ENCODE data around the gene NRG3. TPM values are rescaled to one million over a fixed set of nuclear protein-coding genes. Genes with fewer than 3 reads are reported as not detected.

Gene NRG3
- total RNA-seq, 1 donor from 2014 or later = 8.2 TPM

DNA sequence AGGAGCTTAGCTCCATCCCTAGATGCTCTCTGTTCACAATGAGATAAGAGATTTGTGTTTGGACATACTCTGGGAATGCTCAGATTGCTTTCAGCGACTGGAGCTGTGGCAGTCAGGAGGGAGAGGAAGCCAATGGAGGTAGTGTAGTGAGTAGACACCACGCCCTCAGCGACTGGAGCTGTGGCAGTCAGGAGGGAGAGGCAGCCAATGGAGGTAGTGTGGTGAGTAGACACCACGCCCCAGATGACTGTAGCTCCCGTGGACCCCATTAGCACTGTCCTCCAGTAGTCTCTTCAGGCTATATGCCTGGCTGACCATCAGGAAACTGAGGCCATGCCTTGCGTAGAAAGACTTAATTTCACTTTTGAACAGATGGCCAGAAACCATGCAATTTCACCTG lies 1033.8 kb downstream of the NRG3 start:
- H3K4me1 Mint-ChIP-seq (ENCODE audit: unreplicated experiment) = no peaks in the 10 kb centered on the region
- H3K4me3 Mint-ChIP-seq (ENCODE audit: unreplicated experiment) = no peak overlapping the region
- DNase-seq (ENCODE audit: low spot score) = no peak
- no peak overlapping the region for H3K27ac Mint-ChIP-seq (ENCODE audit: unreplicated experiment)
- H3K27me3 Mint-ChIP-seq (ENCODE audit: unreplicated experiment) = no peaks in the 10 kb centered on the region
- no peaks in the 10 kb centered on the region for H3K9me3 Mint-ChIP-seq (ENCODE audit: unreplicated experiment)
- TF ChIP-seq, protein P1, sequence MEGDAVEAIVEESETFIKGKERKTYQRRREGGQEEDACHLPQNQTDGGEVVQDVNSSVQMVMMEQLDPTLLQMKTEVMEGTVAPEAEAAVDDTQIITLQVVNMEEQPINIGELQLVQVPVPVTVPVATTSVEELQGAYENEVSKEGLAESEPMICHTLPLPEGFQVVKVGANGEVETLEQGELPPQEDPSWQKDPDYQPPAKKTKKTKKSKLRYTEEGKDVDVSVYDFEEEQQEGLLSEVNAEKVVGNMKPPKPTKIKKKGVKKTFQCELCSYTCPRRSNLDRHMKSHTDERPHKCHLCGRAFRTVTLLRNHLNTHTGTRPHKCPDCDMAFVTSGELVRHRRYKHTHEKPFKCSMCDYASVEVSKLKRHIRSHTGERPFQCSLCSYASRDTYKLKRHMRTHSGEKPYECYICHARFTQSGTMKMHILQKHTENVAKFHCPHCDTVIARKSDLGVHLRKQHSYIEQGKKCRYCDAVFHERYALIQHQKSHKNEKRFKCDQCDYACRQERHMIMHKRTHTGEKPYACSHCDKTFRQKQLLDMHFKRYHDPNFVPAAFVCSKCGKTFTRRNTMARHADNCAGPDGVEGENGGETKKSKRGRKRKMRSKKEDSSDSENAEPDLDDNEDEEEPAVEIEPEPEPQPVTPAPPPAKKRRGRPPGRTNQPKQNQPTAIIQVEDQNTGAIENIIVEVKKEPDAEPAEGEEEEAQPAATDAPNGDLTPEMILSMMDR (IDR thresholded peaks at IDR 0.05; ENCODE audit: unreplicated experiment) = no peak
- no peaks in the 10 kb centered on the region for H3K36me3 Mint-ChIP-seq (ENCODE audit: low read depth, unreplicated experiment)

DNA sequence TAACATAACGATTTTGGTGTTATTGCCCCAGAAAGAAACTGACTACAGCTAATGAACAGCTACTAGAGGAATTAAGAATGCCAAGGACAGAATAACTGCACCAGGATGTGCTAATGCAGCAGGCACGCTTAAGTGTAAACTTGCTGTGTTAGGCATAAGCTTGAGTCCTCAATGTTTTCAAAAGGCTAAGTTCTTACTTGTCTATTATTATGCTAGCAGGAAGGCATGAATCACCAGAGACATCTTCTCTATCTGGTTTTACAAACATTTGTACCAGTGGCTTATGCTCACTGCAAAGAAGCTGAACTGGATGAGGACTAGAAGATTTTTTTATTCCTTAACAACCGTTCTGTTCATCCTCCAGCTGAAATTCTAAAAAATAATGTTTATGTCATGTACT lies 1035.3 kb downstream of the NRG3 start:
- H3K4me1 Mint-ChIP-seq (ENCODE audit: unreplicated experiment) = no peaks in the 10 kb centered on the region
- no peak overlapping the region for H3K4me3 Mint-ChIP-seq (ENCODE audit: unreplicated experiment)
- H3K36me3 Mint-ChIP-seq (ENCODE audit: low read depth, unreplicated experiment) = no peaks in the 10 kb centered on the region
- H3K9me3 Mint-ChIP-seq (ENCODE audit: unreplicated experiment) = no peaks in the 10 kb centered on the region
- TF ChIP-seq, protein P1 (IDR thresholded peaks at IDR 0.05; ENCODE audit: unreplicated experiment) = no peak
- no peak overlapping the region for H3K27ac Mint-ChIP-seq (ENCODE audit: unreplicated experiment)
- DNase-seq (ENCODE audit: low spot score) = no peak
- no peaks in the 10 kb centered on the region for H3K27me3 Mint-ChIP-seq (ENCODE audit: unreplicated experiment)

DNA sequence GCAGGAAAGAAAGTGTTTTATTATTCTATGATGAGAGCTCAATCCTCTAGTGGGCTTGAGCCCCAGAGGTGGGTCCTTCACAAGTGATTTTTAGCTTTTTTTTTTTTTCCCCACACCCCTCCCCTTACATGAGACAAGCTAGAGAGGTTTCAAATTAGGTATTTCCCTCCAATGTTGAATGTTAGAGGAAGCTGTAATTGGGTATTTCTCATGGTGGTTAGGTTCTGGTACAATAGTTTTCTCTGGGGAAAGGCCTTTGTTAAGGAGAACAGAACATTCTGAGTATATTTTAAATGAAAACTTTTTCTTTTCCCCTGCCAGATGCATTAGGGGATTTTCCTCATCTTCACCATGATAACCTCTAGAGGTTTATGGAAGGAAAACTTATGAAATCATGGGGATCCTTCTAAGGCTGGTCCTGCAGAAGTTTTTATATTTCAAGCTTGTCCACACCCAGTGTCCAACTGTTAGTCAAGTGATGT lies 1039.7 kb downstream of the NRG3 start:
- H3K4me3 Mint-ChIP-seq (ENCODE audit: unreplicated experiment) = no peak overlapping the region
- TF ChIP-seq, protein P1 (IDR thresholded peaks at IDR 0.05; ENCODE audit: unreplicated experiment) = no peak
- H3K27me3 Mint-ChIP-seq (ENCODE audit: unreplicated experiment) = no peaks in the 10 kb centered on the region
- DNase-seq (ENCODE audit: low spot score) = no peak
- no peaks in the 10 kb centered on the region for H3K36me3 Mint-ChIP-seq (ENCODE audit: low read depth, unreplicated experiment)
- H3K9me3 Mint-ChIP-seq (ENCODE audit: unreplicated experiment) = no peaks in the 10 kb centered on the region
- H3K27ac Mint-ChIP-seq (ENCODE audit: unreplicated experiment) = no peak overlapping the region
- H3K4me1 Mint-ChIP-seq (ENCODE audit: unreplicated experiment) = no peaks in the 10 kb centered on the region

DNA sequence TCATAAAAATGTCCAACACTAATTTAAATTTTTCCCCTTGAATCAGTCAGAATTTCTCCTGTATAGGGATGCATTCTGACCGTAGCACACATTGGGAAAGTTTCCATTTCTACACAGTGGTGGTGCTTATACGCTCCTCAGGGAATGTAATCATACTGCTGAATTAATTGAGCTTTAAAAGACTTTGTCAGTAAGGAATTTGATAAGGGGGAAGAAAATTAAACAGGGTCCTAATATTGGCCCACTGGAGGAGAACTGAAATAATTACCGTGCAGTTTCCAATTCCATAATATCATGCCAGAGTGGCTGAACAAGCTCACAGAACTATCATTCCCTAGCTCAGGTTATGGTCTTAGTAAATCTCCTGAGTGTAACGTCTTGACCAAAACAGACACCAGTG lies 1041.9 kb downstream of the NRG3 start:
- TF ChIP-seq, protein P1 (IDR thresholded peaks at IDR 0.05; ENCODE audit: unreplicated experiment) = no peak
- H3K36me3 Mint-ChIP-seq (ENCODE audit: low read depth, unreplicated experiment) = no peaks in the 10 kb centered on the region
- no peaks in the 10 kb centered on the region for H3K4me1 Mint-ChIP-seq (ENCODE audit: unreplicated experiment)
- no peaks in the 10 kb centered on the region for H3K27me3 Mint-ChIP-seq (ENCODE audit: unreplicated experiment)
- no peak overlapping the region for H3K27ac Mint-ChIP-seq (ENCODE audit: unreplicated experiment)
- no peak overlapping the region for H3K4me3 Mint-ChIP-seq (ENCODE audit: unreplicated experiment)
- DNase-seq (ENCODE audit: low spot score) = no peak
- no peaks in the 10 kb centered on the region for H3K9me3 Mint-ChIP-seq (ENCODE audit: unreplicated experiment)

DNA sequence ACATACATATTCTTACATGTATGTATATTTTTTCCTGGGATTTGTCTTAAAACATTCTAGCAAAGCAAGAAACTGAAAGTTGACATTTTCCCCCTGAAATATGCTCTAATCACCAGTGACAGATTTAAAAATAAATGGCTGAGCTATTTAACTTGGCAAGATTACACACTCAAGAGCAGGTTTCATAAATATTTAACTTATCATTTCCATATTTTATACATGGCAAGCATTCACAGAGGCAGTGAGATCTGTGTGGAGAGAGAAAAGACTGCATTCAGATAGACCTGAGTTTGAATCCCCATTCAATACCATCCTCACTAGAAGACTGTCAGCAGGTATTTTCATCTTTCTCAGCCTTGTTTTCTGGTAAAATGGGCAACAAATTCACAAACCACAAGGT lies 1043.0 kb downstream of the NRG3 start:
- no peaks in the 10 kb centered on the region for H3K9me3 Mint-ChIP-seq (ENCODE audit: unreplicated experiment)
- no peak for DNase-seq (ENCODE audit: low spot score)
- H3K4me1 Mint-ChIP-seq (ENCODE audit: unreplicated experiment) = no peaks in the 10 kb centered on the region
- TF ChIP-seq, protein P1 (IDR thresholded peaks at IDR 0.05; ENCODE audit: unreplicated experiment) = no peak
- H3K36me3 Mint-ChIP-seq (ENCODE audit: low read depth, unreplicated experiment) = no peaks in the 10 kb centered on the region
- H3K4me3 Mint-ChIP-seq (ENCODE audit: unreplicated experiment) = no peak overlapping the region
- H3K27me3 Mint-ChIP-seq (ENCODE audit: unreplicated experiment) = no peaks in the 10 kb centered on the region
- H3K27ac Mint-ChIP-seq (ENCODE audit: unreplicated experiment) = no peak overlapping the region
